AG09309 (cell line): ENCODE measurements around the gene CETN1.

ENCODE experiments used
- DNase-seq: peaks from one replicate; pipeline ENCODE4 v3.0.0-alpha.2; 2010; ENCODE audit warnings: low read depth
- H3K4me3 ChIP-seq: 2 replicates; pipeline ENCODE4 v1.5.1; 2011; ENCODE audit warnings: mild to moderate bottlenecking, low read depth, low read length, moderate library complexity; ENCODE audit not compliant: control insufficient read depth
- TF ChIP-seq, protein P1 (sequence below): IDR thresholded peaks from 2 replicates; pipeline ENCODE4 v1.5.1; 2011; ENCODE audit warnings: mild to moderate bottlenecking, low read depth, low read length, inconsistent platforms; ENCODE audit not compliant: insufficient read depth, control insufficient read depth; ENCODE audit errors: missing control alignments

CETN1 gene

GRCh38 chr18:627231-627630, 47.1 kb downstream of the CETN1 start:
- peak; percentile 3 for DNase-seq
- no peak overlapping the region for H3K4me3 ChIP-seq
- TF ChIP-seq, protein P1, sequence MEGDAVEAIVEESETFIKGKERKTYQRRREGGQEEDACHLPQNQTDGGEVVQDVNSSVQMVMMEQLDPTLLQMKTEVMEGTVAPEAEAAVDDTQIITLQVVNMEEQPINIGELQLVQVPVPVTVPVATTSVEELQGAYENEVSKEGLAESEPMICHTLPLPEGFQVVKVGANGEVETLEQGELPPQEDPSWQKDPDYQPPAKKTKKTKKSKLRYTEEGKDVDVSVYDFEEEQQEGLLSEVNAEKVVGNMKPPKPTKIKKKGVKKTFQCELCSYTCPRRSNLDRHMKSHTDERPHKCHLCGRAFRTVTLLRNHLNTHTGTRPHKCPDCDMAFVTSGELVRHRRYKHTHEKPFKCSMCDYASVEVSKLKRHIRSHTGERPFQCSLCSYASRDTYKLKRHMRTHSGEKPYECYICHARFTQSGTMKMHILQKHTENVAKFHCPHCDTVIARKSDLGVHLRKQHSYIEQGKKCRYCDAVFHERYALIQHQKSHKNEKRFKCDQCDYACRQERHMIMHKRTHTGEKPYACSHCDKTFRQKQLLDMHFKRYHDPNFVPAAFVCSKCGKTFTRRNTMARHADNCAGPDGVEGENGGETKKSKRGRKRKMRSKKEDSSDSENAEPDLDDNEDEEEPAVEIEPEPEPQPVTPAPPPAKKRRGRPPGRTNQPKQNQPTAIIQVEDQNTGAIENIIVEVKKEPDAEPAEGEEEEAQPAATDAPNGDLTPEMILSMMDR, result no peak

DNA sequence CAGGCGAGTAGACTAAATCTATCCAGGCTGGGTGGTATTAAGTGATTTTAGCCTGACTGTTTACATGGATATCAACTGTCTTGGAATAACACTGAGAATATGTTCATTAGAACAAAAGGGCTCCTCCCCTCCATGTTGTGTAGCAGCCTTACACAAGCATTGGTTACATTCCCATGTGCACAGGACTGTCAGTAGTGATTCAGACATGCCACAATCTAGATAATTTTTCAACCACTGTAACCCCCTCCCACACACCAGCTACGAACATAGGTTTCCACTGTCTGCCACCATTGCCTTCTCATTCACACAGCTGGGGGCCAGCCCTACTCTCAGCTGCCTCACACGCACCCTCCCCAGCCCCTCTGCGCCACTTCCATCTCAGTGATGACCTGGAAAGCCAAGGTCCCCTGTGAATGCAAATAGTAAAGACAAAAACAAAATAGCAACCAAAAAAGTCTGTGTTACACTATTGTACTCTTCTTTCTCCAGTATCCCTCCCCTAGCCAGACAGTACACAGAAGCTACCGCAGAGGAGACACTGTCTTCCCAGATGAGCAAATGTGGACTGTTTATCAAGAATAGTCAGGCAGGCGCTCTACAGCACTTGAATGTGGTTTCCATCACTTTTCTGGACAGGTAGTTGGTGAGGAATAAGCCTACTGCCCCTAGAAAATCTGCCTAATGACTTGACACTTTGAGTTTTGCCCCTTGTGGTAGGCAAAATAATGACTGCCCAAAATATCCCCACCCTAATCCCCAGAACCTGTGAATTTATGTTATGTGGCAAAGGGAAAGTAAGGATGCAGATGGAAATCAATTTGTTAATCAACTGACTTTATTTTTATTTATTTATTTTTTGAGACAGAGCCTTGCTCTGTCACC, 49.3 kb downstream of the CETN1 start:
- no peak overlapping the region for H3K4me3 ChIP-seq

DNA sequence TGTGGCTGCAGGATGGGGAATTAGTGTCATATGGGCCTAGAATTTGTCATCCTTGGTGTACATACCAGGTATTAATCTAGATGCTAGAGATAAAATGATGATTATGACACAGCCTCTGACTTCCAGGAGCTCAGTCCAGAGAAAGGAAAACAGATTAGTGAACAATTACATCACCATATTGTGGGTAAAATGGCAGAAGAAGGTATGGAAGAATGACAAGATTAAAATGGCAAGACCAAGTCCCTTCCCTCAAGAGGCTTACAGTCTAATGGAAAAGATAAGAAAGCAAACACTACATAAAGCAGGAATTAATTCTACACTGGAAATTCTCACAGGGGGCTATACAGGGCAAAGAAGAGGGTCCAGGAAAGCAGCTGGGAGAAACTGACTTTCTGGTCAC, 51.4 kb downstream of the CETN1 start:
- H3K4me3 ChIP-seq, result no peak overlapping the region
- TF ChIP-seq, protein P1, result no peak
- no peak for DNase-seq

More for the DNA sequence above, 49.3 kb downstream of the CETN1 start:
- DNase-seq, result no peak
- TF ChIP-seq, protein P1, result no peak
